ENCODE data around the gene ARHGAP42. TPM values are rescaled to one million over a fixed set of nuclear protein-coding genes. Genes with fewer than 3 reads are reported as not detected.
"Not testable (repeated sequence)": the region's sequence is repeated elsewhere in the genome, so short reads cannot be mapped to it uniquely, and the experiment has no call there.

Gene ARHGAP42
- polyA plus RNA-seq, 4 donors = 26.0 to 39.5 (median 26.4) TPM

DNA sequence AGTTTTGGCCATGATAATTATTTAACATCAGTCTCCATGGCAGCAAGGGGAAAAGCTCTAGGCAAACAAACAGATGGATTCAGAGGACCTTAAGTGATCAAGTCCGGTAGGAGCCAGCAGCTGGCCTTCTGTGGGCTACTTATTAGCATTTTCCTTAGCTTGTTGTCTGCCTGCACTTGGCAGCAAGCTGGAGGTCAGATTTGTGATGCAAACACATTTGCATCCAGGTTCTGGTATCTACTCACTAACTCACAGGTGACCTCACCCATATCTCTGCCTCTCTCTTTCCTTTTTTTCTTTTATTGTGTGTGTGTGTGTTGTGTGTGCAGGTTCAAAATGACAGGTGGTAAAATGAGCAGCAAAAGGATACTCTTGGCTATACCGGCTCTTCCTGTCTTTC, 32.3 kb downstream of the ARHGAP42 start:
- DNase-seq (ENCODE audit: low read depth in 4 of 4, low spot score in 3 of 4) = no peak

- no peak for DNase-seq (ENCODE audit: low read depth in 4 of 4, low spot score in 3 of 4)
Observed at GRCh38 chr11:100719809-100720221, 32.7 kb downstream of the ARHGAP42 start.

DNA sequence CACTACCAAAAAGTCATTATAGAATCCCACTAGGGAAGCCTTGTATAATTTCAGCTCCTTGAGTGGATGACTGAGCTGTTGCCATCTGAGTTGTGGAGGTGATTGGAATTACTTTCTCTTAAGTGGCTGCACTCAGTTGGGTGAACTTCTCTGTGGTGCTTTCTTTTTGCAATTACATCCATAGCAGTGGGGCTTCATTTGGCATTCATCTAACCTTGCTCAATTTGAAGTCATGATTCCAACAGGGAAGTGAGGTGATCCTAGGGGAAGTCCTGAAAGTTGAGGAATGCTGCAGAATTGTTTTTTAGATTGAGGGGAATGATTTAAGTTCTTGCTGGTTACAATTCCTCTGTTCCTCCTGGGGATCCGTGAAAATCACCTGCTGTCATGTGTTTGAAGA, 39.6 kb downstream of the ARHGAP42 start:
- DNase-seq (ENCODE audit: low read depth in 4 of 4, low spot score in 3 of 4) = no peak

GRCh38 chr11:100727410-100727809, 40.3 kb downstream of the ARHGAP42 start:
- DNase-seq (ENCODE audit: low read depth in 4 of 4, low spot score in 3 of 4) = no peak

- DNase-seq (ENCODE audit: low read depth in 4 of 4, low spot score in 3 of 4) = no peak
Observed at GRCh38 chr11:100730266-100730665, 43.2 kb downstream of the ARHGAP42 start.

GRCh38 chr11:100731471-100731870, 44.4 kb downstream of the ARHGAP42 start:
- DNase-seq (ENCODE audit: low read depth in 4 of 4, low spot score in 3 of 4) = no peak

- DNase-seq (ENCODE audit: low read depth in 4 of 4, low spot score in 3 of 4) = no peak
Observed at GRCh38 chr11:100732949-100733348, 45.9 kb downstream of the ARHGAP42 start.

DNA sequence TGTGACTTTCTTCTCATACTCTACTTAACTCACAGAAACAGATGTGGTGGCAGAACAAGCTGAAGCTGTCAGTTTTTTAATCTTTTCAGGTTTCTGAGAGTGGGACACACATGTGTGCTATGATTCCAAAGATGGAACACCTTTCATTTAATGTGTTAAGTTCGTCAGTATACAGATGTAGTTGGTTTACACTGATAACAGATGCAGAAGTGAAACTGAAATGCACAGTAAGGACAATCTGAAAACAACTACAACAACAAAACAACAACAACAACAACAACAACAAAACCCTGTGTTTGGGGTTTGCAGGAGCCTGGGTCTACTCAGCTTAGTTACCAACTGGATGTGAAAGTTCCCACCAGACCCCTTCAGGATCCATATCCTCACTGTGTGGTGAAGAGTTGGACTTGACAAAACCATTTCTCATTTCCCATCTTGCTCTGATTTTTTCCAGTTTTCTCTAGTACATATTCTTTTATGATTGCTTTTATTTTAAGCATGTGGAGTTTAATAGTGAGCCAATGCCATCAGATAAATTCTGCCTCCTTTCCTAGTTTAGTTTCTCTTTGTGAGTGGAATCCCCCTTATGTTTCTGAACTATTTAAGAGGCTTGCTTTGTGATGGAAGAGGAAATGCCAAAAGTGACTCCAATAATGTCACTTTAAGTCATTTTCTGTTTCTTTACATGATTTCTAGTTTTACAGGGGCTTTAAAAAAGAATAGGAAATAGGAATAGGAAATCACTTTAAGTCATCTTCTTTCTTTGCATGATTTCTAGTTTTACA, 47.8 kb downstream of the ARHGAP42 start:
- no peak for DNase-seq (ENCODE audit: low read depth in 4 of 4, low spot score in 3 of 4)

GRCh38 chr11:100735949-100736675, 49.0 kb downstream of the ARHGAP42 start:
- DNase-seq (ENCODE audit: low read depth in 4 of 4, low spot score in 3 of 4) = no peak

- DNase-seq (ENCODE audit: low read depth in 4 of 4, low spot score in 3 of 4) = no peak
Observed at GRCh38 chr11:100738701-100739270, 51.7 kb downstream of the ARHGAP42 start.

GRCh38 chr11:100739666-100740065, 52.6 kb downstream of the ARHGAP42 start:
- peak; percentile 34 to 53 (median 42) for DNase-seq (ENCODE audit: low read depth in 4 of 4, low spot score in 3 of 4)

- DNase-seq (ENCODE audit: low read depth in 4 of 4, low spot score in 3 of 4) = no peak
Observed at GRCh38 chr11:100740440-100740839, 53.4 kb downstream of the ARHGAP42 start.

DNA sequence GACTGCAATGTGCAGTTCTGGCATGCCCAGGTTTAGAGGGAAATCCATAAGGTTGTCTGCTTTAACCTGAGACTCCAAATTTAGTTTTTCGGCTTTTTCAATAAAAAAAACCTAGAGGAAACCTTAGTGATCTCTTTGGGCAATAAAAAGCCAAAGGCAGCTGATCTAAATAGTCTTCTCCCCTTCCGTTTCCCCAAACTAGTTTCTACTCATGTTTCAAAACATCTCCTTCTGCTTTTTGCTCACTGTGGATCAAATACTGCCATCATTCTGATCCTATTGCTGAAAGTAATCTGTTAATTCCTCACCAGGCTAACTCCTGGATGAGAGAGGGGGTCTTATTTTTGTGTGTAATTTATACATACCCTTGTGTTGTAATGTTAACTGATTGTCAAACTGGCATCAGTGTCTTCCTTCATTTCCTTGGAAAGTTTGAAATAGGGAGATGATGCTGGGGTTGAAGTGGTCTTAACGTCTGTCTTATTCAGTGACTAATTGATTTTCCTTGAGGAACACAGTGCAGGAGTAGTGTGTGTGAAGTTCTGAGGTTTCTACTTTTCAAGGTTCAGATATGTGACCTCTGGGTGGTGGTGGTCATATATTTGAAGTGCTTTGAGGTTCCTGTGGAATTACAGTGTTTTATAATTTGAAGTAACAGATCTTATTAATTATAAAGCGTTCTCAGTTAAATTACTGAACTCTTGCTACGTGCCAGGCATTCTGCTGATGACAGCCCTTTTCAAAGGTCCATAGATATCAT, 55.0 kb downstream of the ARHGAP42 start:
- no peak for DNase-seq (ENCODE audit: low read depth in 4 of 4, low spot score in 3 of 4)

GRCh38 chr11:100746448-100746847, 59.4 kb downstream of the ARHGAP42 start:
- no peak for DNase-seq (ENCODE audit: low read depth in 4 of 4, low spot score in 3 of 4)

DNA sequence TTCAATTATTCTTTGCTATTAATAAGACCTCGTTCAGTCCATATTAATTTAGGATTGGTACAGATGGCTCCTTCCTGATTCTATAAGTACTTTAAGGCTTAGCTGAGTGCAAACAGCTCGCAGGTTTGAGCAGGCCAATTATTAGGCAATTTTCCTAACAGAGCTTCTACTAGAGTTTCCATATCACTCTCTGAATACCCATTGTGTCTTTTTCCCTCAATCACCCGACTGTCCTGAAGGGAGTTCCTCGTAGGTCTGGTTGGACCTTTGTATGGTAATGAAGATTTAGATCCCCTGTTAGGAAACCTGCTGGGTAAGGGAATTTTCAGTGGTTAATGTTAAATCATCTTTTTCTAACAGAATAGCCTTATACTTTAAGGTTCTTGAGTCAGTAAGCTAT, 61.1 kb downstream of the ARHGAP42 start:
- no peak for DNase-seq (ENCODE audit: low read depth in 4 of 4, low spot score in 3 of 4)

DNA sequence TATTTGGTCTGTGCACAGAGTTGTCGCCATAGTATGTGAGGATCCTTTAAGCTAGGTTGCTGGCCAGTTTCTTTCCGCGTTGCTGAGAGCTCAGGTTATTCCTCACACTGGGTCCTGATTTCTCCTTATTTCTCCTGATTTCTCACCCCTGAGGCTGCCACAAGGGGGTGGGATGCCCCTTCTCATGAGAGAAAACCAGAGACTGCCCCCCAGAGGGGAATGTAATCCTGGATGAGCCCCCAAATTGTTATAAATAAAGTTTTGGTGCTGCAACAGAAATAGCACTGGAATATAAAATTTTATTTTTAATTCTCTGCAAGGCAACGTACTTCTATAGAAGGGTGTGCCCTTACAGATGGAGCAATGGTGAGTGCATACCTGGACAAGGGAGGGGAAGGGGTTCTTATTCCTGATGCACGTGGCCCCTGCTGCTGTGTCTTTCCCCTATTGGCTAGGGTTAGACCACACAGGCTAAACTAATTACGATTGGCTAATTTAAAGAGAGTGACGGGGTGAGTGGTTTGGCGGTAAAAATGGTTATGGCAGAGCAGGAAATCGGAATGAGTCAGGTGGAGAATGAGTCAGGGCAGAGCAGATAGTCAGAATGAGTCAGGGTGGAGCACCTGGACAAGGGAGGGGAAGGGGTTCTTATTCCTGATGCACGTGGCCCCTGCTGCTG, 62.9 kb downstream of the ARHGAP42 start:
- not testable (repeated sequence) for DNase-seq (ENCODE audit: low read depth in 4 of 4, low spot score in 3 of 4)

GRCh38 chr11:100750566-100750891, 63.4 kb downstream of the ARHGAP42 start:
- DNase-seq (ENCODE audit: low read depth in 4 of 4, low spot score in 3 of 4) = not testable (repeated sequence)

DNA sequence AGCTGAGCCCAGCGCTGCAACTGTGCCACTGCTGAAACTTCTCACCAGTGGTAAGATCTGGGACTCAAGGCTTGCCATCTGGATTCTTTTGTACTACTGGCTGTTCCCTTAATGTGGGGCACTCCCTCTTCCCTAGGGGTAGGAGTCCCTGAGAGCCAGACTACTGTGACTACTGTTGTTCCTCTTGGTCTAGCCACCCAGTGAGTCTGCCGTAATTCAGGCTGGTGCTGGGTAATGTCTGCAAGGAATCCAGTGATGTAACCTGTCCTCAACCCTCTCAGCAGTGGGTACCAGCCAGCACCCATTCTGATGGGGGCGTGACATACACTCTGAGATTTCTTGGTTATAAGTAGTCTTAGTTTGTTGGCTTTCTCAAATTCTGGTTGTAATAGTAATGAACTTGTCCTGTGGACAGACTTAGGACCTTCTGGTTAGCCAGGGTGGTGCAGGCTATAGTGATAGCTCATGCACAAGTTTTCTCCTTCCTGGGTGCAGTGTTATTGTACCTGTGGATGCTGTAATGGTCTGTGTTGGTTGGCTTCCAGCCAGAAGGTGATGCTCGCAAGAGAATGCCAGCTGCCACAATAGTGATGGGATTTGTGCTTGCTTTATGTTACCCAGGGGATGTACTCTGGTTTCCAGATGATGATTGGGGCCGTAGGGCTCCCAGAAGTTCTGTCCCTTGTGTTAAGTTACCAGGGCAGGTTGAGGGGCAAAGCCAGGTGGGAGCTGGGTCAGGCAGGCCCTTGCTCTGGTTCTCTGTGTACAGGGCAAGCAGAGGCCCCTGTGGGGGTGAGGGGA, 65.5 kb downstream of the ARHGAP42 start:
- no peak for DNase-seq (ENCODE audit: low read depth in 4 of 4, low spot score in 3 of 4)

GRCh38 chr11:100753172-100753543, 66.1 kb downstream of the ARHGAP42 start:
- no peak for DNase-seq (ENCODE audit: low read depth in 4 of 4, low spot score in 3 of 4)

GRCh38 chr11:100753571-100753970, 66.5 kb downstream of the ARHGAP42 start:
- DNase-seq (ENCODE audit: low read depth in 4 of 4, low spot score in 3 of 4) = no peak

All from left renal pelvis (tissue), 4 donors.